Fibroblast of lung (primary cell): Measurements from ENCODE around the gene FRMD4A. TPM values are rescaled to one million over a fixed set of nuclear protein-coding genes. Genes with fewer than 3 reads are reported as not detected.

Source experiments
- DNase-seq, 2 donors: peaks; one replicate each; pipeline versions ENCODE4 v3.0.0 to v3.0.0-alpha.2; 2010; ENCODE audit warnings: low read depth in 2 of 2
- H2AFZ ChIP-seq: 2 replicates; pipeline ENCODE4 v1.5.1; 2012; ENCODE audit warnings: low read length, control low read depth, inconsistent platforms
- H3K27ac ChIP-seq: 2 replicates; pipeline ENCODE4 v1.5.1; 2011; ENCODE audit warnings: low read length, control low read depth; ENCODE audit not compliant: insufficient read depth
- H3K27me3 ChIP-seq: 2 replicates; pipeline ENCODE4 v1.5.1; 2011; ENCODE audit warnings: mild to moderate bottlenecking, low read length; ENCODE audit not compliant: control insufficient read depth, insufficient read depth
- H3K36me3 ChIP-seq: 2 replicates; pipeline ENCODE4 v1.5.1; 2011; ENCODE audit warnings: low read length; ENCODE audit not compliant: control insufficient read depth, insufficient read depth
- H3K4me1 ChIP-seq: 2 replicates; pipeline ENCODE4 v1.5.1; 2011; ENCODE audit warnings: low read length; ENCODE audit not compliant: control insufficient read depth, insufficient read depth; ENCODE audit errors: extremely low read depth
- H3K4me2 ChIP-seq: 2 replicates; pipeline ENCODE4 v1.5.1; 2011; ENCODE audit warnings: low read length, control low read depth; ENCODE audit not compliant: insufficient read depth; ENCODE audit errors: extremely low read depth
- H3K4me3 ChIP-seq, 4 experiments: fragments of 200-600 bp in 1 of 4; sonication (generic) in 1 of 4; replicated peaks in 1 of 4; 2 replicates each; pipeline ENCODE4 v1.5.1; 2011 to 2016; ENCODE audit warnings: low read length in 4 of 4, low read depth in 3 of 4, mild to moderate bottlenecking in 3 of 4, control low read depth in 2 of 4, inconsistent platforms in 1 of 4, mixed read lengths in 1 of 4; ENCODE audit not compliant: insufficient read depth in 1 of 4; ENCODE audit errors: control extremely low read depth in 1 of 4
- H3K79me2 ChIP-seq: 2 replicates; pipeline ENCODE4 v1.5.1; 2012; ENCODE audit warnings: mild to moderate bottlenecking, low read length, inconsistent platforms; ENCODE audit not compliant: control insufficient read depth, insufficient read depth
- H3K9ac ChIP-seq: 2 replicates; pipeline ENCODE4 v1.5.1; 2011; ENCODE audit warnings: mild to moderate bottlenecking, low read length, control low read depth; ENCODE audit not compliant: insufficient read depth
- H3K9me3 ChIP-seq: 2 replicates; pipeline ENCODE4 v1.5.1; 2012; ENCODE audit warnings: low read depth, low read length; ENCODE audit not compliant: control insufficient read depth, insufficient read depth
- H4K20me1 ChIP-seq: 2 replicates; pipeline ENCODE4 v1.5.1; 2011; ENCODE audit warnings: low read length; ENCODE audit not compliant: control insufficient read depth, insufficient read depth; ENCODE audit errors: extremely low read depth
- EZH2 ChIP-seq: IDR thresholded peaks from 2 replicates; pipeline ENCODE4 v1.5.1; 2012; ENCODE audit warnings: low read length, control low read depth, mild to moderate bottlenecking; ENCODE audit errors: missing control alignments
- polyA plus RNA-seq, 2 donors: library from polyadenylated mRNA; depleted of rRNA in 1 of 2; stranded (reverse) in 1 of 2; unstranded in 1 of 2; fragments of >200 nt; gene quantifications; 2 replicates each; pipeline ENCODE4 v1.2.1, GENCODE V29; 2011 to 2012; ENCODE audit warnings: missing spikeins in 1 of 2
- total RNA-seq: library from RNA; depleted of rRNA; stranded (reverse); fragments of >200 nt; gene quantifications from 2 replicates; pipeline ENCODE4 v1.2.1, GENCODE V29; 2014
- TF ChIP-seq, protein P1 (sequence below), 2 donors: IDR thresholded peaks in 1 of 2; conservative IDR thresholded peaks in 1 of 2; 1 replicate in 1 of 2; 2 replicates in 1 of 2; pipeline ENCODE4 v1.5.1; 2011 to 2012; ENCODE audit warnings: low read length in 2 of 2, control low read depth in 1 of 2, inconsistent platforms in 1 of 2, low read depth in 1 of 2, mild to moderate bottlenecking in 1 of 2

Gene FRMD4A
- total and polyA plus RNA-seq, 2 donors (not counting 1 experiment from before 2014, with no cell fraction given): 26.9 to 63.6 TPM

DNA sequence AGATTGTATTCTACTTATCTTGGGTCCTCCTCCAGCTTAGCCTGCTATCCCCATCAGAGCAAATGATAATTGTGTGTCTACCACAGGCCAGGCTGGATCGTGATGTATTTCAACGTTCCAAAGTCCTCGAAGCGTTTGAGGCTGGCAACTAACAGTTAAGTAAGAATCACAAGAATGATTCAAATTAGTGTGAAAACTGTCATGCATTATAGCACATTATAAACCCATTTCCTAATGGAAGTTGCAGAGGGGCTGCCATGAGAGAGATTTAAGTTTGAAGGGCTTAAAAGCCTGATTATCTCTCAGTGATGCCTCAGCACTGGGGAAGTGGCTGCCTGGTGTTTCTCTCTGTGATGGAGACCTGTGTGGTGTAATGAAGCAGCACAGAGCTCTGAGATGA lies 119.1 kb downstream of the FRMD4A start:
- no peak overlapping the region for H2AFZ ChIP-seq
- no peaks in the 10 kb centered on the region for H3K9me3 ChIP-seq
- TF ChIP-seq, protein P1, sequence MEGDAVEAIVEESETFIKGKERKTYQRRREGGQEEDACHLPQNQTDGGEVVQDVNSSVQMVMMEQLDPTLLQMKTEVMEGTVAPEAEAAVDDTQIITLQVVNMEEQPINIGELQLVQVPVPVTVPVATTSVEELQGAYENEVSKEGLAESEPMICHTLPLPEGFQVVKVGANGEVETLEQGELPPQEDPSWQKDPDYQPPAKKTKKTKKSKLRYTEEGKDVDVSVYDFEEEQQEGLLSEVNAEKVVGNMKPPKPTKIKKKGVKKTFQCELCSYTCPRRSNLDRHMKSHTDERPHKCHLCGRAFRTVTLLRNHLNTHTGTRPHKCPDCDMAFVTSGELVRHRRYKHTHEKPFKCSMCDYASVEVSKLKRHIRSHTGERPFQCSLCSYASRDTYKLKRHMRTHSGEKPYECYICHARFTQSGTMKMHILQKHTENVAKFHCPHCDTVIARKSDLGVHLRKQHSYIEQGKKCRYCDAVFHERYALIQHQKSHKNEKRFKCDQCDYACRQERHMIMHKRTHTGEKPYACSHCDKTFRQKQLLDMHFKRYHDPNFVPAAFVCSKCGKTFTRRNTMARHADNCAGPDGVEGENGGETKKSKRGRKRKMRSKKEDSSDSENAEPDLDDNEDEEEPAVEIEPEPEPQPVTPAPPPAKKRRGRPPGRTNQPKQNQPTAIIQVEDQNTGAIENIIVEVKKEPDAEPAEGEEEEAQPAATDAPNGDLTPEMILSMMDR (conservative IDR thresholded peaks at IDR 0.05 in 1 of 2, IDR thresholded peaks at IDR 0.05 in 1 of 2; ENCODE audit: low read depth in 1 of 2, low read length in 2 of 2): no peak
- H3K4me3 ChIP-seq: no peak overlapping the region
- no peaks in the 10 kb centered on the region for H4K20me1 ChIP-seq
- H3K79me2 ChIP-seq: no peaks in the 10 kb centered on the region
- no peaks in the 10 kb centered on the region for H3K36me3 ChIP-seq
- H3K9ac ChIP-seq: no peak overlapping the region
- H3K27ac ChIP-seq: no peak overlapping the region
- DNase-seq: no peak
- H3K4me1 ChIP-seq: no peaks in the 10 kb centered on the region
- peaks cover 4% of the 10 kb centered on the region for H3K27me3 ChIP-seq
- H3K4me2 ChIP-seq: no peak overlapping the region

DNA sequence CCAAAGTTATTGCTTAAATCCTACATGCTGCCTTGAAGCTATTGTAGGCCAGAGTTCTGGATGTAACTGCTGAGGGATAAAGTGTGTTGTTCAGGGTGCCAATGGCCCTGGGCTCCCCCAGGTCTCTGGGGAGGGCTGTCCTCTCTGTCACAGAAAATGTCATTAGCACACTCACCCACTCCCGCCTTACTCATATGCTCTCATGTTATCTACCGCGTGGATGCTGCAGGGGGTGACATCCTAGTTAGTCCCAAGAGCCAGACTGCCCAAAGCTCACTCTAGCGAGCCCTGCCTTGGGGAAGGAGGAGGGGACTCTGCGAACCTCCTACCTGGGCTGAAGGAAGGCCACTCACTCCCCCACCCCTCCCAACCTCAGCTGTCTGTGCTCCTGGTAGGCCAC lies 122.5 kb downstream of the FRMD4A start:
- Histone ChIP-seq H2AFZ (no peak overlapping the region), H3K36me3 (no peaks in the 10 kb centered on the region), H3K4me2 (no peak overlapping the region), H3K27me3 (peaks cover 2% of the 10 kb centered on the region), H3K4me3 (no peak overlapping the region), H3K9me3 (no peaks in the 10 kb centered on the region), H3K4me1 (no peaks in the 10 kb centered on the region), H4K20me1 (no peaks in the 10 kb centered on the region), H3K27ac (no peak overlapping the region), H3K9ac (no peak overlapping the region), H3K79me2 (no peaks in the 10 kb centered on the region)
- no peak for DNase-seq
- TF ChIP-seq, protein P1 (conservative IDR thresholded peaks at IDR 0.05 in 1 of 2, IDR thresholded peaks at IDR 0.05 in 1 of 2; ENCODE audit: low read depth in 1 of 2, low read length in 2 of 2): no peak
- no peak for TF ChIP-seq EZH2

DNA sequence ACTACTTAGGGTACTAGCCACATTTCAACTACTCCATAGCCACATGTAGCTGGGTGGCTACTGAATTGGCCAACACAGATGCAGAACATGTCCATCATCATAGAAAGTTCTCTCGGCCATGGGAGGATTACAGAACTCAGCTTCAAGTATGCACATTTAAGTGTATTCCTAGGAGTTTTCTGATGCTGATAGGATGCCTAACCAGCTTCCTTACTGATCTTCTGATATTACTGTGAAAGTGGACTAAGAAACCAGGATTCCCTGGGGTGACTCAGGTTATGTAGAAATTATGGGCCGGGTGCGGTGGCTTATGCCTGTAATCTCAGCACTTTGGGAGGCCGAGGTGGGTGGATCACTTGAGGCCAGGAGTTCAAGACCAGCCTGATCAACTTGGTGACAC lies 125.5 kb downstream of the FRMD4A start:
- Histone ChIP-seq H3K9me3 (no peaks in the 10 kb centered on the region), H3K4me3 (no peak overlapping the region), H3K79me2 (no peaks in the 10 kb centered on the region), H3K27me3 (peaks cover 2% of the 10 kb centered on the region), H3K36me3 (no peaks in the 10 kb centered on the region), H2AFZ (no peak overlapping the region), H3K4me2 (no peak overlapping the region), H3K4me1 (no peaks in the 10 kb centered on the region), H3K9ac (no peak overlapping the region), H4K20me1 (no peaks in the 10 kb centered on the region), H3K27ac (no peak overlapping the region)
- no peak for TF ChIP-seq EZH2
- TF ChIP-seq, protein P1 (conservative IDR thresholded peaks at IDR 0.05 in 1 of 2, IDR thresholded peaks at IDR 0.05 in 1 of 2; ENCODE audit: low read depth in 1 of 2, low read length in 2 of 2): no peak
- DNase-seq: no peak
